ENCODE data around the gene SHC3. TPM values are rescaled to one million over a fixed set of nuclear protein-coding genes. Genes with fewer than 3 reads are reported as not detected.

Gene SHC3
- total RNA-seq, 8 experiments from 2014 or later: 4.6 to 40.7 (median 10.7) TPM

DNA sequence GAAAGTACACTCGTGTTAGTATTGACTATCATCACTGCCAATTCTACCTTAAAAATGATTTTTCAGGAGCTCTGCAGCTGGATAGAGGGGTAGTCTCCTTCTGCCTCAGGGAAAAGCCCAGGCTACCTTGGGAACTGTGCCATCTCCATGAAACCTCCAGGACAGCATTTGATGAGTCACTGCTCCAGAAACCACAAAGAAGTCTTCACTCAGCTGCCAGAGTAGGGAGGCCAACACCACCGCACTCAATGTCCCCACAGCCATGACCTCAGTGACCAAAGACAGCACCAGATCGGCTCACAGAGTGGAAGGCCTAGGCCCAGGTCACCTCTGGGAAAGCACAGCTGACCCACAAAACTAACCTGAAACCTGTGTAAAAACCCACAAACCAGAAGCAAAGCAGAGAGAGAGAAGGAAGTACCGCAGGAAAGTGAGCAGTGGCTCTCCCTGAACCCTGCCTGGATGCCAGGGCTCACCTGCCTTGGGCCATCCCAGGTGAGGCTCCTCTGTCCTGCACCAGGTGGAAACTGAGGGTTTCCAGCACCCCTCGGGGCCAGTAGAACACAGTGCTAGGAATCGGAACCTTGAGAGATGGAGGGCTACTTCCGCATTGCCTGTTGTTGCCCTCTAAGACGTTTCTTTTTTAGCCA is 157.3 kb downstream of the SHC3 start:
- peak overlapping the region in 1 of 2 donors; percentile 60 for H3K27ac ChIP-seq
- peaks cover 18 to 23% of the 10 kb centered on the region in 2 donors for H3K4me1 ChIP-seq (replicated peaks in 1 of 2)
- 40 to 100% (median 87%) methylated on average over 1 to 6 of the region's 8 CpGs; no CpG with 5 or more reads in 2 of the 10 experiments for WGBS, 10 experiments
- peak in 3 of 8 experiments; percentile 4 to 29 (median 8) for ATAC-seq (replicated peaks in 6 of 8)
- in situ Hi-C loops (cut with MboI; ENCODE audit: low pct_unique_long_range_greater_than_20kb in 2 of 9, low sequenced_read_pairs in 9 of 9, unreplicated experiment in 9 of 9): loop anchor here in 3 of 9 experiments (25.0 kb wide), 3 partner anchors 266 to 1334 kb away; no protein-coding TSS in a partner anchor
- H3K4me3 ChIP-seq: no peak overlapping the region

DNA sequence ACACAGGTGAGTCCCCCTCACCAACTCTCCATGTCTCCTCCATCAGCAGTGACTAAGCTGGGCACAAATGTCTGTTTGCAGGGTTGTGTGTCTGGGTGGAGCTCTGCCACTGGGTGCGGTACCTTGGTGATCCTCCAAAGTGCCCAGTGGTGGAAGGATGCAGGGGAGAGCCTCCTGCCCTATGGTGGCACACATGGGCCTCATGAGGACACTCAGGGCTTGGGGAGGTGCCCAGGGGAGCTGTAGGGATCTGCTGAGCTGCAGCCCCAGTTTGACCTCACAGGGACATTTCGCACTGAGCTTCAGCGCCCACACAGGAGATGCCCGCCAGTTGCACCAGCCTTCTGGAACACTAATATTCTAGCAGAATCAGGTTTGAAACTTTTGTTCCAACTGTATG is 157.9 kb downstream of the SHC3 start:
- no peak overlapping the region for H3K27ac ChIP-seq
- H3K4me3 ChIP-seq: no peak overlapping the region
- ATAC-seq (replicated peaks in 6 of 8): no peak
- WGBS, 10 experiments: 80 to 100% (median 95%) methylated on average over 1 to 4 of the region's 4 CpGs; no CpG with 5 or more reads in 4 of the 10 experiments
- peaks cover 18 to 23% of the 10 kb centered on the region in 2 donors for H3K4me1 ChIP-seq (replicated peaks in 1 of 2)
- in situ Hi-C loops (cut with MboI; ENCODE audit: low pct_unique_long_range_greater_than_20kb in 2 of 9, low sequenced_read_pairs in 9 of 9, unreplicated experiment in 9 of 9): loop anchor here in 3 of 9 experiments (25.0 kb wide), 3 partner anchors 267 to 1333 kb away; no protein-coding TSS in a partner anchor

DNA sequence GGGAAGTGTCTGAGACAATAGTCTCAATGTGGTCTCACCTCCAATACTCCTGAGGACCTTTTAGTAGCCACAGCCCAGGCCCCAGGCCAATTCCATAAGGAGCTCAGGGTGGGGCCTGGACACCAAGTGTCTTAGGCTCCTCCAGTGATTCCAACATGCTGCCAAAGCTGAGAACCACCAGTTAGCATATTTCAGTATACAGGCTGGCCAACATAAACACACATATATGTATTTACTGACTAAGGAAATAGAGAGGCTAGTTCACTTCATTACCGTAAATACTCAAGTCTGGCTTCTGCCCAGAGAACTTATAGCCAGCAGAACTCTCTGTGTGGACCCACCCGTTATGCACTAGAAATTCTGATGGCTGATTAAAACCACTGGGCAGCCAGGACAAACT is 163.3 kb downstream of the SHC3 start:
- H3K4me3 ChIP-seq: no peak overlapping the region
- no peak overlapping the region for H3K27ac ChIP-seq
- peak in 3 of 8 experiments; percentile 91 to 99 (median 97) for ATAC-seq (replicated peaks in 6 of 8)
- H3K4me1 ChIP-seq (replicated peaks in 1 of 2): no peaks in the 10 kb centered on the region
- 0 to 100% (median 95%) methylated on average over 1 to 2 of the region's 2 CpGs; no CpG with 5 or more reads in 5 of the 10 experiments for WGBS, 10 experiments
- in situ Hi-C loops (cut with MboI; ENCODE audit: low pct_unique_long_range_greater_than_20kb in 2 of 9, low sequenced_read_pairs in 9 of 9, unreplicated experiment in 9 of 9): loop anchor here in 3 of 9 experiments (25.0 kb wide), 3 partner anchors 272 to 1328 kb away; no protein-coding TSS in a partner anchor

DNA sequence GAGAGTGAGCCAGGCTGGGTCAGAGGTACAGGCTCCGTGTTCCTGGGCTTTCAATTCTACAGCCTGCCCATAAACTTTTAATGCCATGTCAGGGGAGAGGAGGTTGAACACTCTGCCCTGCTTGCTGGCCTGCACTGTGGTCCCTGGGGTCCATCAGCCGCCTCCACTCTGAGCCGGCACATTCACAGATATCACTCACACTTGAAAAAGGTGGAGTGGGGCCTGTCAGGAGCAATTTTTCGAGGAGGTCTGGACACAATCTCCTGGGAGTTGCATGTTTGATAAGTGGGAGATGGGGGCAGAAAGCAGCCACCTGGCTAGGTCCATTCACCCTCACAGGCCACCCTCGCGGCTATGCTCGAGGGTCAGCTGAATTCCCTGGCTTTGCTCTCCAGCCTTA is 164.5 kb downstream of the SHC3 start:
- Histone ChIP-seq H3K27ac (no peak overlapping the region), H3K4me3 (no peak overlapping the region), H3K4me1 (replicated peaks in 1 of 2) (no peaks in the 10 kb centered on the region)
- no peak for ATAC-seq (replicated peaks in 6 of 8)
- in situ Hi-C loops (cut with MboI; ENCODE audit: low pct_unique_long_range_greater_than_20kb in 2 of 9, low sequenced_read_pairs in 9 of 9, unreplicated experiment in 9 of 9): loop anchor here in 3 of 9 experiments (25.0 kb wide), 3 partner anchors 273 to 1327 kb away; no protein-coding TSS in a partner anchor
- 67 to 100% (median 86%) methylated on average over 1 to 3 of the region's 7 CpGs; no CpG with 5 or more reads in 4 of the 10 experiments for WGBS, 10 experiments

DNA sequence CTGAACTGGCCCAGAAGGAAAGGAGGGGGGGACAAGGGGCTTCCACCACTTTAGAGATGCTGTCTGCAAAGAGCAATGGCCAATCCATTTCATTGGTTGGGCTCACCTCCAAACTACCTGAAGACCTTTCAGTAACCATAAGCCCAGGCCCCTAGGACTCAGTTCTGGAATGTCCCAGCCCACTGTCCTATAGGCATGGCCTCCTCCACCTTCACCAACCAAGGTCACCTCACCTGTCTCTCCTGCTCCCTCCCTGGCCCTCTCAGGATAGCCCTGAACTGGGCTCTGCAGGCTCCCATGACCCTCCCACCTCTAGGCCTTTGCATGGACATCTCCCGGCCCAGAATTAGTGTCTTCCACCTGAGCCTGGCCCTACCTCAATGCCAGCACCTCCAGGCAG is 165.0 kb downstream of the SHC3 start:
- no peak for ATAC-seq (replicated peaks in 6 of 8)
- no peak overlapping the region for H3K4me3 ChIP-seq
- 100% methylated on average over 1 of the region's 1 CpG; no CpG with 5 or more reads in 9 of the 10 experiments for WGBS, 10 experiments
- H3K4me1 ChIP-seq (replicated peaks in 1 of 2): peaks cover 0 to 2% of the 10 kb centered on the region in 2 donors
- in situ Hi-C loops (cut with MboI; ENCODE audit: low pct_unique_long_range_greater_than_20kb in 2 of 9, low sequenced_read_pairs in 9 of 9, unreplicated experiment in 9 of 9): loop anchor here in 3 of 9 experiments (25.0 kb wide), 3 partner anchors 274 to 1326 kb away; no protein-coding TSS in a partner anchor
- no peak overlapping the region for H3K27ac ChIP-seq

DNA sequence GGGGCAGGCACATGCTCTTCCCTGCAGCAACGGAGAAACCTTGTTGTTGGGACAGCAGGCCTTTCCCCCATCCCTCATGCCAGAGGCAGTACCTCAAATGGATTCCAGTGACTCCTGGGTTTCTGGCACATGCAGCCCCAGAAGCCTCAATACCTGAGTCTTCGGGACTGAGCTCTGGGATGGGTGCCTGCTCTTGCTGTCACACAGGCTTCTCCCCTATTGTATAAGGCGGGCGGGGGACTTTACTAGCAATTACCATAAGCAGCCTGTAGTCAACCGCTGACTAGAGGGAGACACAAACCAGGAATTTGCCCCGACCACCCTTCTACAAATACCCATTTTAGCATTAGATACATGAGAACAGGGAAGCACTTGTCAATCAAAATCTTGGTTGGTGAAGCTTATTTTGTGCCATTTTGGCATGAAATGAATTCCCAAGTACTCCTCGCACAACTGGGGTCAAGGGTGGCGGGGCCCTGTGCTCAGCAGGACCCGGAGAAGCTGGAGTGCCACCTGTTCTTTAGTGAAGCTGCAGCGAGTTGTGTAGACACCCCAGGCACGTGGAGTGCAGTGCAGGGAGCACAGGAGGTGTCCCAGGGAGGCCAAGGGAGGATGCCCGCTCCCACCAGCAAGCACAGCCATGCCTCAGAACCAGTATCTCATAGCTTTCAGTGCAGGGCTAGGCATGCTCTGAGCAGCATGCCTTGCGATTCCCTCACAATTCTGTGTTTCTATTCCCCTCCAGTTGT is 166.2 kb downstream of the SHC3 start:
- ATAC-seq (replicated peaks in 6 of 8): no peak
- WGBS, 10 experiments: 33 to 100% (median 92%) methylated on average over 1 to 8 of the region's 13 CpGs; no CpG with 5 or more reads in 2 of the 10 experiments
- H3K4me1 ChIP-seq (replicated peaks in 1 of 2): peaks cover 0 to 9% of the 10 kb centered on the region in 2 donors
- H3K4me3 ChIP-seq: no peak overlapping the region
- in situ Hi-C loops (cut with MboI; ENCODE audit: low pct_unique_long_range_greater_than_20kb in 2 of 9, low sequenced_read_pairs in 9 of 9, unreplicated experiment in 9 of 9): loop anchor here in 3 of 9 experiments (25.0 kb wide), 3 partner anchors 275 to 1325 kb away; no protein-coding TSS in a partner anchor
- H3K27ac ChIP-seq: no peak overlapping the region

DNA sequence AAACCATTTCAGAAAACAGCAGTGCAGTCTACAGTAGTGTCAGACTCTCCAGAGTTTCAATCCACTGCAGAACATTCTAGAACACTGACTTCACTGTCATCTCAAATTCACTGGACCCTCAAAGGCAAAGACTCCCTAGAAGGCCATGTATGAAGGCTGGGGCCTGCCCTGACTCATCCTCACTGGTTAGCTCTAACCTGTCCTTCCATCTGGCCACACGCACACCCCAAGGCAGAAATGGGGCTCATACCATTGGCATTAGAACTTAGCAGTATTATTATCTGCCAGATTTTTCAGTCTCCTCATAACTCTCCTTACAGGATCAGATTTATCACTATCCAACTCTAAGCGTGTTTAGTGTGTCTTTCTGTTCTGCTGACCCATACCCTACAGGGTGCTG is 166.9 kb downstream of the SHC3 start:
- 79 to 100% (median 100%) methylated on average over 1 to 2 of the region's 2 CpGs; no CpG with 5 or more reads in 3 of the 10 experiments for WGBS, 10 experiments
- in situ Hi-C loops (cut with MboI; ENCODE audit: low pct_unique_long_range_greater_than_20kb in 2 of 9, low sequenced_read_pairs in 9 of 9, unreplicated experiment in 9 of 9): loop anchor here in 3 of 9 experiments (25.0 kb wide), 3 partner anchors 276 to 1324 kb away; no protein-coding TSS in a partner anchor
- Histone ChIP-seq H3K4me1 (replicated peaks in 1 of 2) (peaks cover 0 to 9% of the 10 kb centered on the region in 2 donors), H3K27ac (no peak overlapping the region), H3K4me3 (no peak overlapping the region)
- ATAC-seq (replicated peaks in 6 of 8): no peak

DNA sequence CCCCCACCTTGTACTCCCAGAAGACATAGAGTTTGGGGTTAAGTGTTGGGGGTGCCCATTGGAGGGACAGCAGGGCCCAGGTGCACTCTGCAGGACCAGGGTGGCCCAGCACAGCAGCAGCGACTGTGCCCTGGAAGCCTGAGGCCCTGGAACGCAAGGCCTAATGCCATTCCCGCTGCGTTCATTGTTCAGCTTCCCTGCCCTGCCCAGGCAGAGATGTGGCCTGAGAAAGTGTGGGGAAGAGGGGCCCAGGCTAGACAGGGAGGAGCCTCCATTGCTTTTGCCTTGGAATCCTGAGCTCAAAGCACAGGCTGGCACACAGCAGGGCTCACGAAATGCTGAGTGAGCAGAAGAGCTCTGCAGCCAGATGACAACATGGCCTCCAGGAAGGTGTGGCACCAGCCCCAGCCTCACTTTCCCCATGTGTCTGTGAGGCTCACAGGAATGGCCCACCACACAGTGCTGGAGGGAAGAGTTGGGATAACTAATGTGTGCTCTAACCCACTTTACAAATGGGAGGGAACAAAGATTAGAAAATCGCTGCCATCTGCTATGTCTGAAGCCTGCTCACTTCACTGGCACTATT is 168.0 kb downstream of the SHC3 start:
- Histone ChIP-seq H3K27ac (no peak overlapping the region), H3K4me1 (replicated peaks in 1 of 2) (peaks cover 0 to 9% of the 10 kb centered on the region in 2 donors), H3K4me3 (no peak overlapping the region)
- 0 to 100% (median 60%) methylated on average over 1 to 4 of the region's 6 CpGs; no CpG with 5 or more reads in 2 of the 10 experiments for WGBS, 10 experiments
- in situ Hi-C loops (cut with MboI; ENCODE audit: low pct_unique_long_range_greater_than_20kb in 2 of 9, low sequenced_read_pairs in 9 of 9, unreplicated experiment in 9 of 9): loop anchor here in 3 of 9 experiments (25.0 kb wide), 3 partner anchors 277 to 1323 kb away; no protein-coding TSS in a partner anchor
- peak in 1 of 8 experiments; percentile 36 for ATAC-seq (replicated peaks in 6 of 8)

DNA sequence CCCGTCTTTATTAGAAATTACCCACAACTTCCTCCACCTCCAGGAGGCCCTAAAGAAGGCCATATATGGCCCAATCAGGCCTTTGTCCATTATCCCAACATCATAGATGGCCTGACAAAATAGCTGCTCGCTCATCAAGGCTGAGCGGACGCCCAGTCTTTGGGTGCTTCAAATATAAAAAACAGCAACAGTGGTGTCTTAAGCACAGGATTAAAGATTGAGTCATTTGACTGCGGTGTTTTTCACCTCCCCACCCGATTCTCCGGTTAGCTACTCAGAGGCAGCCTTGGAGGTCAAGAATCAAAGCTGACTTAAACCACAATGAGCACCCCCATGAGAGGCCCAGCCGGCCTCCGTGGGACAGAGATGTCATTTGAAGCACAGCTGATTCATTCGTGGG is 168.6 kb downstream of the SHC3 start:
- in situ Hi-C loops (cut with MboI; ENCODE audit: low pct_unique_long_range_greater_than_20kb in 2 of 9, low sequenced_read_pairs in 9 of 9, unreplicated experiment in 9 of 9): loop anchor here in 3 of 9 experiments (25.0 kb wide), 3 partner anchors 277 to 1323 kb away; no protein-coding TSS in a partner anchor
- ATAC-seq (replicated peaks in 6 of 8): no peak
- Histone ChIP-seq H3K4me1 (replicated peaks in 1 of 2) (peaks cover 0 to 9% of the 10 kb centered on the region in 2 donors), H3K4me3 (no peak overlapping the region), H3K27ac (no peak overlapping the region)
- WGBS, 10 experiments: 80 to 100% (median 95%) methylated on average over 1 to 5 of the region's 10 CpGs; no CpG with 5 or more reads in 3 of the 10 experiments

DNA sequence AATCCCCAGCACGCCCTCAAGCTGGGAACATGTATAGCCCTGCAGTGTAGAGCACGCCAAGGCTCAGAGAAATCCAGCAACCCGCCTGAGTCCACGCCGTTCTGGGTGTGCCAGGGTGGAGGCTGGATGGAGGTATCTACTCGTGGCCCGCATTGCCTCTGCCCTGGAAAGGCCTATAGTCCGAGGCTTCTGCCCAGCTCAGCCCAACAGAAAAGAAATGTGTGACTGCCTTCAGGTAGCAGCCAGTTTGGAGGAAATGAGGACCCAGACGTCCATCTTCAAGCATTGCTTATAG is 169.1 kb downstream of the SHC3 start:
- 86 to 100% (median 95%) methylated on average over 1 to 6 of the region's 9 CpGs; no CpG with 5 or more reads in 4 of the 10 experiments for WGBS, 10 experiments
- in situ Hi-C loops (cut with MboI; ENCODE audit: low pct_unique_long_range_greater_than_20kb in 2 of 9, low sequenced_read_pairs in 9 of 9, unreplicated experiment in 9 of 9): loop anchor here in 5 of 9 experiments (10.0 to 25.0 kb wide), 5 partner anchors 278 to 1325 kb away; no protein-coding TSS in a partner anchor
- no peak for ATAC-seq (replicated peaks in 6 of 8)

DNA sequence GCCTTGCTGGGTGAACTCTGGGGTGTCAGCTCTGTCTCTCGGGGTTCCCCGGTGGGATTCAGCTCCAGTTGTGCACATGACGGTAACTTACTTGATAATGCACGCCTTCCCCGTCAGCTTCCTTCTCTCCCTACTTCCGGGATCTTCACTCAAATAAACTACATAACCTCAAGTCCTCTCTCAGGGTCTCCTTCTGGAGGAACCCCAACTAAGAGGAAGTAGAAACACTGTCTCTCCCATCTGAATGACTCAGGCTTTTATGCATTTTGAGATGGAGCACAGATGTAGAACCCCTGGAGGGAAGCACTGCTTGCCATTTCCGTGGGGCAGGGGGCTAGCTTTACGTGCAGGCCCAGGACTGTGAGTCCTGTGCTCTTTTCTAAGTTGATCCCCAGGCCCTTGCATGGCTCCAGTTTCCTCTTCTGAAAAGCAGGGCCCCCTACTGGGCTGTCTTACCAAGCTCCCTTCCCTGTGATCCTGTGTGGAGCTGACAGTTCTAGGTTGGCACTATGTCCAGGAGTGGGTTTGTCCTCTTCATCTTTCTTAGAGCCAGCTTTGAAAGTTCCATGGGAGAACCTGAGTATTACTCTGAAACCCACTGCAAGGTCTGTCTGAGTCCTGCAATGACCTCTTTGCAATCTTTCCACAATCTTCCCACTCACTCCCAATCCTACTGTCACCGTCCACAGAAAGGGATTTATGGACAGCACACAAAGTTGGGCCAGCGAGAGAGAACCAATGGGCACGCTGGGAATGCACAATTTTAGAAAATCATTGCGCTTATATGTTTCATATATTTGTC is 169.7 kb downstream of the SHC3 start:
- WGBS, 10 experiments: 60 to 100% (median 84%) methylated on average over 1 to 7 of the region's 12 CpGs; no CpG with 5 or more reads in 2 of the 10 experiments
- H3K27ac ChIP-seq: no peak overlapping the region
- in situ Hi-C loops (cut with MboI; ENCODE audit: low pct_unique_long_range_greater_than_20kb in 2 of 9, low sequenced_read_pairs in 9 of 9, unreplicated experiment in 9 of 9): loop anchor here in 5 of 9 experiments (10.0 to 25.0 kb wide), 5 partner anchors 278 to 1324 kb away; no protein-coding TSS in a partner anchor

More for the DNA sequence above, 169.1 kb downstream of the SHC3 start:
- Histone ChIP-seq H3K4me1 (replicated peaks in 1 of 2) (peaks cover 0 to 9% of the 10 kb centered on the region in 2 donors), H3K4me3 (no peak overlapping the region), H3K27ac (no peak overlapping the region)

More for the DNA sequence above, 169.7 kb downstream of the SHC3 start:
- Histone ChIP-seq H3K4me1 (replicated peaks in 1 of 2) (peaks cover 0 to 9% of the 10 kb centered on the region in 2 donors), H3K4me3 (no peak overlapping the region)
- ATAC-seq (replicated peaks in 6 of 8): peak in 3 of 8 experiments; percentile 17 to 27 (median 23)

Measured in motor neuron (in vitro differentiated cells).